NCI-H1048 (cell line): ENCODE results near the gene RSKR.
"Not testable (repeated sequence)": the region's sequence is repeated elsewhere in the genome, so short reads cannot be mapped to it uniquely, and the experiment has no call there.

Experiments
- DNase-seq: peaks from one replicate; lab custom pipeline; 2025; lab: John Stamatoyannopoulos, UW

RSKR gene

GRCh38 chr17:28578246-28579195 is 35.5 kb downstream of the RSKR start:
- no peak for DNase-seq

- DNase-seq = no peak
These were observed 36.5 kb downstream of the RSKR start for GRCh38 chr17:28577466-28577824.

GRCh38 chr17:28576758-28577465 is 37.1 kb downstream of the RSKR start, which contains the start of gene ALDOC:
TSS of gene ALDOC (minus strand) at chr17:28576895. CDS start at chr17:28575532, 1,363 bp downstream.
- peak; percentile 89 for DNase-seq

- DNase-seq = not testable (repeated sequence)
These were observed 38.0 kb downstream of the RSKR start for GRCh38 chr17:28576016-28576415.

- DNase-seq = no peak
These were observed 38.7 kb downstream of the RSKR start for GRCh38 chr17:28575126-28575795.

GRCh38 chr17:28574526-28574925 is 39.5 kb downstream of the RSKR start:
- no peak for DNase-seq

GRCh38 chr17:28573966-28574480 is 40.0 kb downstream of the RSKR start:
- no peak for DNase-seq

- no peak for DNase-seq
These were observed 40.5 kb downstream of the RSKR start for GRCh38 chr17:28573521-28573920.

- DNase-seq = no peak
These were observed 41.0 kb downstream of the RSKR start for GRCh38 chr17:28573040-28573380.

GRCh38 chr17:28572259-28573039 is 41.5 kb downstream of the RSKR start:
- no peak for DNase-seq

GRCh38 chr17:28571361-28572122 is 42.4 kb downstream of the RSKR start, which contains the start of gene PIGS:
TSS of gene PIGS (minus strand) at chr17:28571524. CDS start at chr17:28571496, 28 bp downstream.
- DNase-seq = peak; percentile 88

- DNase-seq = peak; percentile 29
These were observed 43.1 kb downstream of the RSKR start for GRCh38 chr17:28570716-28571360.

GRCh38 chr17:28569446-28569845 is 44.5 kb downstream of the RSKR start:
- no peak for DNase-seq

- DNase-seq = no peak
These were observed 46.4 kb downstream of the RSKR start for GRCh38 chr17:28567604-28568003.

GRCh38 chr17:28563475-28563874 is 50.5 kb downstream of the RSKR start:
- DNase-seq = no peak
